Ovary (tissue), 3 donors: ENCODE measurements around the gene HECTD4.

Source experiments
- EP300 ChIP-seq: sonication (generic); formaldehyde crosslinking; IDR thresholded peaks from one replicate; pipeline ENCODE4 v1.6.1; 2017; ENCODE audit warnings: antibody characterized with exemption
- POLR2A ChIP-seq: fragments of 450-650 bp; IDR thresholded peaks from one replicate; pipeline ENCODE4 v1.6.1; 2017; ENCODE audit warnings: antibody characterized with exemption, mild to moderate bottlenecking, moderate library complexity
- TF ChIP-seq, protein P1 (sequence below), 3 donors: fragments of 450-650 bp in 2 of 3; fragments of 200-600 bp in 1 of 3; IDR thresholded peaks; one replicate each; pipeline versions ENCODE4 v1.5.1 to v1.8.0; 2016 to 2022; ENCODE audit warnings: antibody characterized with exemption in 3 of 3, mild to moderate bottlenecking in 1 of 3
- donor health status: DM: no; HTN: no; CAD: no.

DNA sequence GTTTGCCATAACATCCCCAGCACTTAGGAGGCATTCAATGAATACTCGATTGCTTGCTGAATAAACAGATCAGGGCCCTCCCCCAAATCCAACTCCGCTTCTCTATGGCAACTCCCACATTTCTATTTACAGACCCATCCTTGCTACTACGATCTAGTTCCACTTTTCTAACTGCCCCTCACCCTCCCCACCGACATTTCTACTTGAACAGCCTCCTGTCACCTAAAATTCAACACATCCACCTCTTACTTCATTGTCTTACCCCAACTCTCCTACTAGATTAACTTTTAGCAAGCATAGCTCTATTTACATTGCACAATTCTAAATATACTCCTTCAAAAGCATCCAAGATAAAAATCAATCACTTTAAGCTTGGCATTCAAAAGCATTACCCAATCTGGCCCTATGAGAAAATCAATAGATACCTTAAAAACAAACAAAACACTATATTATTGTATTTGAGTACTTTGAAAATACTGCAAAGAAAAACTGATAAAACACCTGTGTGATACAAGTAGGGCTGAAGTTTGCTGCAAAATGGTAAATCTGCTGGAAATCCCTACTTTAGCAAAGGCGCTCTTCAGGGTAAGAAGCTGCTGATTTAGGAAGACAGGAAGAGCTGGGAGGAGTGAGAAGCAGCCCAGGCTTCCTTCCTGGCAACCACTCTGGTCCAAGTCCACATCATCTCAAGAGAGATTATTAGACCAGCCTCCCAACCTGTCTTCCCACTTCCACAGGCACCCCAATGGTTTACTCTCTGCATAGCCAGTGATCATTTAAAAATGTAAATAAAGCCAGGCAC lies 96.4 kb downstream of the HECTD4 start:
- TF ChIP-seq, protein P1, sequence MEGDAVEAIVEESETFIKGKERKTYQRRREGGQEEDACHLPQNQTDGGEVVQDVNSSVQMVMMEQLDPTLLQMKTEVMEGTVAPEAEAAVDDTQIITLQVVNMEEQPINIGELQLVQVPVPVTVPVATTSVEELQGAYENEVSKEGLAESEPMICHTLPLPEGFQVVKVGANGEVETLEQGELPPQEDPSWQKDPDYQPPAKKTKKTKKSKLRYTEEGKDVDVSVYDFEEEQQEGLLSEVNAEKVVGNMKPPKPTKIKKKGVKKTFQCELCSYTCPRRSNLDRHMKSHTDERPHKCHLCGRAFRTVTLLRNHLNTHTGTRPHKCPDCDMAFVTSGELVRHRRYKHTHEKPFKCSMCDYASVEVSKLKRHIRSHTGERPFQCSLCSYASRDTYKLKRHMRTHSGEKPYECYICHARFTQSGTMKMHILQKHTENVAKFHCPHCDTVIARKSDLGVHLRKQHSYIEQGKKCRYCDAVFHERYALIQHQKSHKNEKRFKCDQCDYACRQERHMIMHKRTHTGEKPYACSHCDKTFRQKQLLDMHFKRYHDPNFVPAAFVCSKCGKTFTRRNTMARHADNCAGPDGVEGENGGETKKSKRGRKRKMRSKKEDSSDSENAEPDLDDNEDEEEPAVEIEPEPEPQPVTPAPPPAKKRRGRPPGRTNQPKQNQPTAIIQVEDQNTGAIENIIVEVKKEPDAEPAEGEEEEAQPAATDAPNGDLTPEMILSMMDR (IDR thresholded peaks at IDR 0.05), result no peak
- TF ChIP-seq POLR2A, result no peak
- TF ChIP-seq EP300, result no peak
